SK-N-SH (cell line): Measurements from ENCODE around the gene PGLYRP3.

ENCODE experiments used
- CTCF ChIP-seq: fragments of 200-600 bp; sonication (generic); IDR thresholded peaks from 2 replicates; pipeline ENCODE4 v1.6.1; 2017; ENCODE audit warnings: antibody characterized with exemption, mild to moderate bottlenecking, moderate library complexity
- EP300 ChIP-seq, 2 experiments: IDR thresholded peaks; 2 replicates each; pipeline versions ENCODE4 v1.4.0 to v1.6.1; 2012; ENCODE audit warnings: borderline replicate concordance in 1 of 2, low read depth in 1 of 2, low read length in 1 of 2
- FOXM1 ChIP-seq: IDR thresholded peaks from 2 replicates; pipeline ENCODE4 v1.4.0; 2012; ENCODE audit warnings: low read depth, mild to moderate bottlenecking
- GABPA ChIP-seq: IDR thresholded peaks from 2 replicates; pipeline ENCODE4 v1.4.0; 2012; ENCODE audit warnings: low read depth, mild to moderate bottlenecking
- GATA2 ChIP-seq: sonication (generic); formaldehyde crosslinking; IDR thresholded peaks from 2 replicates; pipeline ENCODE4 v1.5.0; 2020; ENCODE audit warnings: mild to moderate bottlenecking, missing genetic modification reagents
- JUND ChIP-seq: IDR thresholded peaks from 2 replicates; pipeline ENCODE4 v1.4.0; 2012
- POLR2AphosphoS5 ChIP-seq: IDR thresholded peaks from 2 replicates; pipeline ENCODE4 v1.6.1; 2012; ENCODE audit warnings: low read depth, low read length
- RCOR1 ChIP-seq: fragments of 150-350 bp; IDR thresholded peaks from 2 replicates; pipeline ENCODE4 v1.6.1; 2017; ENCODE audit warnings: antibody characterized with exemption, low read length
- RXRA ChIP-seq: IDR thresholded peaks from 2 replicates; pipeline ENCODE4 v1.4.0; 2012; ENCODE audit warnings: low read depth, mild to moderate bottlenecking, borderline replicate concordance

GRCh38 chr1:153361480-153362109 lies 48.8 kb upstream of the PGLYRP3 start:
- TF ChIP-seq JUND: no peak
- TF ChIP-seq GABPA: no peak
- TF ChIP-seq EP300 (IDR thresholded peaks at IDR 0.05; ENCODE audit: borderline replicate concordance in 1 of 2, low read depth in 1 of 2, low read length in 1 of 2): no peak
- TF ChIP-seq RXRA: no peak
- no peak for TF ChIP-seq GATA2 (CRISPR knock-in tag)
- TF ChIP-seq CTCF: no peak
- no peak for TF ChIP-seq FOXM1
- no peak for TF ChIP-seq RCOR1
- TF ChIP-seq POLR2AphosphoS5: no peak
